ENCODE results near the gene EMILIN1.
"Not testable (repeated sequence)": the region's sequence is repeated elsewhere in the genome, so short reads cannot be mapped to it uniquely, and the experiment has no call there.

The EMILIN1 gene

DNA sequence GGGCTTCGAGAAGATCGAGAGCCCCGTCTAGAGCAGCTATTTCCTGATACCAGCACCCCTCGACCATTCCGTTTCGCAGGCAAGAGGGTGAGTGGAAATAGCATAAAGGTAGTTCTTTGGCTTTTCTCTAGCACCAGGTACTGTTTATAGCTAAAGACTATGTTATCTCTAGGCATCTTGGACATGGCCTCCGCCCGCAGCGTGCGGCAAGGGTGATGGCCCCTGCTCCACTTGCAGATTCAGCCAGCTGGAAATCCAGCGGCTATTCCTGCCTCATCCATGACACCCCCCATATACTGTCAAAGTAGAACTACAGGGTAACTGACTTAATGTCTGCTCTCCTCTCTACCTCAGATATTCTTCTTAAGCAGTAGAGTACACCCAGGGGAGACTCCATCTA, 23.7 kb upstream of the EMILIN1 start:
- no peak for DNase-seq (ENCODE audit: low spot score)

DNA sequence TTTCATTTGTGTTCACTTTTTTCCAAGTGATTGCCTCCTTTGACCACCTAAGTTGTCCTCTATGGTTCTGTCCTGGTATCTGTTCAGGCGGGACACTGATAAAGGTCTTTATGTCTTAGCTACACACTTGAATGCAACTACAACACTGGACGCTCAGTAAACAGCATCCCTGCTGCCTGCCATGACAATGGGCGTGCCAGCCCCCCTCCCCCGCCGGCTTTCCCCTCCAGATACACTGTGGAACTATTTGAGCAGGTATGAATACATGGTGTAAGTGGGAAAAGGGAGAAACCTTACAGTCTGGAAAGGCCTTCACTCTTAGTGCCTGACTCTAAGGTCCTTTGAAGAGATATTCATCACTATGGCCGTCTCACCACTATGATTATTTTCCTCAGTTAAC, 21.2 kb upstream of the EMILIN1 start:
- no peak for DNase-seq (ENCODE audit: low spot score)

- no peak for DNase-seq (ENCODE audit: low spot score)
These were observed 20.2 kb upstream of the EMILIN1 start for GRCh38 chr2:27058210-27058609.

GRCh38 chr2:27059141-27059820, 19.1 kb upstream of the EMILIN1 start:
- no peak for DNase-seq (ENCODE audit: low spot score)

- no peak for DNase-seq (ENCODE audit: low spot score)
These were observed 18.1 kb upstream of the EMILIN1 start for GRCh38 chr2:27060323-27060722.

- no peak for DNase-seq (ENCODE audit: low spot score)
These were observed 13.3 kb upstream of the EMILIN1 start for GRCh38 chr2:27065128-27065527.

- DNase-seq (ENCODE audit: low spot score), result no peak
These were observed 11.0 kb upstream of the EMILIN1 start for GRCh38 chr2:27067385-27067784.

GRCh38 chr2:27069436-27069835, 9.0 kb upstream of the EMILIN1 start:
- DNase-seq (ENCODE audit: low spot score), result no peak

- DNase-seq (ENCODE audit: low spot score), result no peak
These were observed 8.3 kb upstream of the EMILIN1 start for GRCh38 chr2:27069961-27070618.

- DNase-seq (ENCODE audit: low spot score), result no peak
These were observed 7.7 kb upstream of the EMILIN1 start for GRCh38 chr2:27070653-27071276.

- peak; percentile 92 for DNase-seq (ENCODE audit: low spot score)
These were observed 7.0 kb upstream of the EMILIN1 start, which contains the start of gene OST4 for GRCh38 chr2:27071277-27071989. Gene OST4 (minus strand): TSS chr2:27071654.

DNA sequence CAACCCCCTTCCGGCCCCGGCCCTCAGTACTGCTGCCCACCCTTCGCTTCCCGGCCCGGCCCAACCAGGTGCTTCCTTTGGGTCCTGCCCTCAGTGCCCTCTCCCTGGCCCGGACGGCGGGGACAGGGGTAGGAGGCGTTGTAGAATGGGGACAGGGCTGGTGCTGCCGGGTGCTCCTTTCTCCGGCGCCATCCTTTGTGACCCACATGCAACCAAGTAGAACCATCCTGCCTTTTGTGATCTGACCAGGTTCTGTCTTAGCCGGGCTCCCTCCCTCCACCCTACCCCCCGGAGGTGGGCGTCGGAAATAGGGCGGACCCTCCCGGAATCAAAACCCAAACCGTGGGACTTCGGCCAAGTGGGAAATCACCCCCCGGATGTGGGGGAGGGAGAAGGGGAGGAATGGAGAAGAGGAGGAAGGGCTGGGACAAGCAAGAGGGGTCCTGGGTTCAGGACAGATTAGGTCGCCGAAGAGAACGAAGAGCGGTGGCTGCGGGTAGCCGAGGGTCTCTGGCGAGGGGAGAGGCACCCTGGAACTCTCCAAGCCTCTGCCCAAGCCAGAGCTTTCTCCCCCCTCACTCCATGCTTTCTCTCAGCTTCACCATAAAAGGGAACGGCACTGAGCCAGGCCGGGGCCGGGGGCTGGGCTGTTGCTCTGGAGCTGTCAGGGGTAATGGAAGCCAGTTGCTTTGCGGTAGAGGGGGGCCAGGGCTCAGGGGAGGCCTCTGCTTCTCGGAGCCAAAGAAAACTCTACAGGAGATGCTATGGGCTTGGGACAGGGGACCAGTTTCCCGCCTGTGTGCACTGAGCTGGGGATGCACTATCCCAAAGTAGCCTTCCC, 6.2 kb upstream of the EMILIN1 start:
- no peak for DNase-seq (ENCODE audit: low spot score)

DNA sequence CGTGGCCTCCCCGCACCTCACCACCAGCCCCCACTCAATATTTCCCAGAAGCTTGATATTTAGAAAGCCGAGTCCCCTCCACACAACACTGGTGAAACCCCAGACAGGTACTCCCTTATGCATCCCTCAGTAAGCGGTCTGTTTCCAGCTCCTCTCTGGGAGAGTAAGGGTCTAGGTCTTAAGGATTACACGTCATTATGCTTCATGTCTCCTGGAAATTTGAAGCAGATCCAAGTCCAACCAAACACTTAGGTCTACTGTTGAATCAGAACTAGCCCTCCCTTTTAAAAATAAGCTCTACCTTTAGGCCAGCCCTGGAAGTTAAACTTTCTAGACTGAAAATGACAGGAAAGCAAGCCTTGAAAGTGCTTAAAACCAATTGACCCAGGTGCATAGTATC, 5.5 kb upstream of the EMILIN1 start:
- no peak for DNase-seq (ENCODE audit: low spot score)

DNA sequence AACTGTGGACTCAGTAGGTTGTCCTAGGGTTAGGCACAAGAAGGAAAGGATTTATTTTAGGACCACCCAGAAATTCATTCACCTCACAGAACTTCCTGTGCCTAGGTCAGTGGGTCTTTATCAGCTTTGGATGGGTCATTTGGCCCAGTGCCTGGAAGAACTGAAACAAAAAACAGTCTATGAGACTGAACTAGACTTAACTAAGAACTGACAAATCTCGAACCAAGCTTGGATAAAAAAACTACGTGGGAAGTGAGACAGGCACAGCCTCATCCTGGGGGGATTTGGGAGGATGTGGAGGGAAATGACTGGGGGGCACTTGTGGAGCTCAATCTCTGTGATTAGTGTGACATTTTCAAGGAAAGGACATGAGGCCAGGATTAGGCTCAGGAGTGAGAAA, 4.6 kb upstream of the EMILIN1 start:
- DNase-seq (ENCODE audit: low spot score), result no peak

DNA sequence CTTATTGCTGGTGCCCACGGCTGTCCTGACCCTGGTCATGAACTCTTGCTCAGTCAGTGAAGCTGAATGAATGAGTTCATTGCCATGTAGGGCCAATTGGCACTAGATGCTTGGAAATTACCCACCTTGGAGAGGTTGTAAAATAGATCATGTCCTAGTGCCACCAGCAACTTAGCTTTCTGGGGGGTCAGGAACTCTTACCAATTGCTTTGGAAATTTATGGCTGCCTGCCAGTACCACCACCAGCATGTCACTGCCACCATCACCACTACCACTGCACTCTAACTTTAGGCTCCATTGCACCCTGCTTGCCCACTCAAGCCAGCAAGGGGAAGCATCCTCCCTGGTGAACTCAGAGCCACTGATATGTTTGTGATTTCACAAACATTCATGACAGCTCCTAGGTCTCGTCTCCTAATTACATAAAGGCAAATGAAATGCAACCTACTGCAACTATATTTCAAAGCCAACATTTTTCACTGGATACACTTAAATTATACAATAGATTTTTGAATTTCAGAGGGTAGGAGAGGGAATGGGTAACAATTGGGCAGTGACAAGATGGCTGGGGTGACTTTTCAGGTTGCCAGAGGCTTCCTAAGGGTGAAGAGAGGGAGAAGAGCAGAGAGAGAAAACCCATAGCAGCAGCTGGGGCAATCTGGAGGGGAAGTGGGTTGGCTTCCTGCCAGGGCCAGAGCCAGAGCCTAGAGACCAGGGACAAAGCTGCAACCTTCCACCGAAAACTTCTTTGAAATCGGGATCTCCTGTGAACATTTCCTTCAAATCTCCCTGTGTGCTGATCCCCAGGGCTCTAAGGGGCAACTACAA, 3.5 kb upstream of the EMILIN1 start:
- no peak for DNase-seq (ENCODE audit: low spot score)

DNA sequence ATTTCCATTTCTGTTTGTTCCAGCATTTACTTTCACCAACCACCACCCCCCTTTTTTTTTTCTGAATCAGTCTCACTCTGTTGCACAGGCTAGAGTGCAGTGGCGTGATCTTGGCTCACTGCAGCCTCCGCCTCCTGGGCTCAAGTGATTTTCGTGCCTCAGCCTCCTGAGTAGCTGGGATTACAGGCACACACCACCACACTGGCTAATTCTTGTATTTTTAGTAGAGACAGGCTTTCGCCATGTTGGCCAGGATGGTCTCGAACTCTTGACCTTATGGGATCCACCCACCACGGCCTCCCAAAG, 2.9 kb upstream of the EMILIN1 start:
- DNase-seq (ENCODE audit: low spot score), result not testable (repeated sequence)

DNA sequence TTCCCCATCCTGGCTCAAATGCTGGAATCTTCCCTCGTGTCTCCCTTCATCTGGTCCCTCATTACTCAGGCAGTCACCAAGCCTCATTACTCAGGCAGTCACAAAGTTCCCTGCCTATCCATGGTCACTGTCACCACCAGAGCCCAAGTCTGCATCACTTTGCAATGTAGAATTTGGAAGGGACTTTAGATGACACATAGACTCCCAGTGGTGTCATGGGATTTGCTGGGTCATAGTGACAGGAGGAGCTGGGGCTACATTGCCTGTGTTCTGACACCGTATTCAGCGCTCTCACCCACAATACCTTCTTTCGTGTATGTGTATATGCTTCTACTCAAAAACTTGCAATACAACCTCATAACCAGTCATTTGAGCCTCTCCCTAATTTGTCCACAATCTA, 2.1 kb upstream of the EMILIN1 start:
- DNase-seq (ENCODE audit: low spot score), result no peak

GRCh38 chr2:27077231-27077630, 1.2 kb upstream of the EMILIN1 start:
- DNase-seq (ENCODE audit: low spot score), result no peak

GRCh38 chr2:27079233-27080139, 1.1 kb downstream of the EMILIN1 start:
- DNase-seq (ENCODE audit: low spot score), result no peak

GRCh38 chr2:27080140-27080469, 1.7 kb downstream of the EMILIN1 start:
- DNase-seq (ENCODE audit: low spot score), result no peak

Measured in hematopoietic multipotent progenitor cell treated with erythropoietin and hydrocortisone succinate and interleukin-3 and kit ligand, for 15 days (in vitro differentiated cells).